HepG2 (cell line): ENCODE measurements around the gene TMTC2. TPM values are rescaled to one million over a fixed set of nuclear protein-coding genes. Genes with fewer than 3 reads are reported as not detected.

Source experiments
- ATAC-seq: fragments of 200-7000 bp; cut with Tn5 transposase; 3 replicates; pipeline ENCODE4 v1.9.1; 2020; ENCODE audit warnings: mild to moderate bottlenecking, moderate library complexity
- BruUV-seq: library from RNA; stranded (reverse); fragments of 400-500 nt; replicated peaks from 2 replicates; lab custom pipeline; 2021; lab: Mats Ljungman, UMichigan
- CTCF ChIA-PET: fragments of 300-600 bp; formaldehyde crosslinking; extraction: SDS; loops from one replicate; lab custom pipeline; 2021; ENCODE audit warnings: low total read pairs, inconsistent platforms, low intra/inter-chr PET ratio; lab: Yijun Ruan, JAX
- POLR2A ChIA-PET: fragments of 350-600 bp; sonication (Branson Sonifier 250); formaldehyde crosslinking; loops from one replicate; lab custom pipeline; 2020; ENCODE audit warnings: antibody characterized with exemption, inconsistent platforms; lab: Yijun Ruan, JAX
- DNase-seq: peaks from one replicate; pipeline ENCODE4 v3.0.0-alpha.2; 2015; ENCODE audit warnings: low spot score
- FAIRE-seq: peaks from 3 replicates; lab custom pipeline; 2011; peaks lifted over from hg19 to GRCh38; lab: Jason Lieb, UNC
- H2AFZ ChIP-seq: one replicate; pipeline ENCODE4 v1.6.1; 2011; ENCODE audit warnings: low read length, inconsistent platforms
- H3K27ac ChIP-seq: fragments of 300-600 bp; 3 replicates; pipeline ENCODE4 v1.8.0; 2011; ENCODE audit warnings: mixed run types, mild to moderate bottlenecking, mixed read lengths, low read length, inconsistent platforms; ENCODE audit not compliant: insufficient read depth; ENCODE audit errors: extremely low read length
- H3K27me3 ChIP-seq, 2 experiments: fragments of 200-600 bp in 1 of 2; 2 replicates in 1 of 2; 3 replicates in 1 of 2; pipeline versions ENCODE4 v1.6.0 to v1.8.0; 2011; ENCODE audit warnings: low read length in 2 of 2, mild to moderate bottlenecking in 2 of 2, moderate library complexity in 2 of 2, inconsistent platforms in 1 of 2; ENCODE audit not compliant: insufficient read depth in 2 of 2, control insufficient read depth in 1 of 2
- H3K36me3 ChIP-seq, 2 experiments: fragments of 200-600 bp in 1 of 2; replicated peaks in 1 of 2; 2 replicates in 1 of 2; 3 replicates in 1 of 2; pipeline versions ENCODE4 v1.5.1 to v1.8.0; 2011; ENCODE audit warnings: low read length in 2 of 2, inconsistent platforms in 1 of 2; ENCODE audit not compliant: insufficient read depth in 2 of 2, control insufficient read depth in 1 of 2
- H3K4me1 ChIP-seq: 2 replicates; pipeline ENCODE4 v1.5.1; 2012; ENCODE audit warnings: low read length, inconsistent platforms; ENCODE audit not compliant: insufficient read depth
- H3K4me2 ChIP-seq: 2 replicates; pipeline ENCODE4 v1.6.0; 2011; ENCODE audit warnings: low read depth, low read length, inconsistent platforms
- H3K4me3 ChIP-seq, 3 experiments: fragments of 200-600 bp in 1 of 3; sonication (generic), shearing (Covaris generic) in 1 of 3; replicated peaks in 1 of 3; 2 replicates each; pipeline ENCODE4 v1.5.1; 2011 to 2016; ENCODE audit warnings: low read length in 3 of 3, inconsistent platforms in 2 of 3, low read depth in 2 of 3, mild to moderate bottlenecking in 2 of 3, control low read depth in 1 of 3, mixed read lengths in 1 of 3; ENCODE audit not compliant: insufficient read depth in 1 of 3
- H3K79me2 ChIP-seq: one replicate; pipeline ENCODE4 v1.6.1; 2011; ENCODE audit warnings: low read length, inconsistent platforms; ENCODE audit not compliant: insufficient read depth
- H3K9ac ChIP-seq: 2 replicates; pipeline ENCODE4 v1.6.0; 2011; ENCODE audit warnings: mild to moderate bottlenecking, low read depth, low read length, inconsistent platforms; ENCODE audit not compliant: insufficient read depth
- H3K9me3 ChIP-seq: 2 replicates; pipeline ENCODE4 v1.5.1; 2012; ENCODE audit warnings: mild to moderate bottlenecking, low read length
- H4K20me1 ChIP-seq: 2 replicates; pipeline ENCODE4 v1.6.0; 2011; ENCODE audit warnings: inconsistent platforms, mild to moderate bottlenecking, low read length, moderate library complexity; ENCODE audit not compliant: insufficient read depth
- ARID2 ChIP-seq: sonication (generic); formaldehyde crosslinking; IDR thresholded peaks from 2 replicates; pipeline ENCODE4 v1.8.1; 2022; ENCODE audit warnings: mild to moderate bottlenecking, missing genetic modification reagents, borderline replicate concordance
- BRF2 ChIP-seq: sonication (generic); formaldehyde crosslinking; IDR thresholded peaks from 2 replicates; pipeline ENCODE4 v1.8.1; 2022; ENCODE audit warnings: mild to moderate bottlenecking, missing genetic modification reagents
- CREB1 ChIP-seq, 2 experiments: fragments of 450-650 bp in 1 of 2; IDR thresholded peaks; 2 replicates each; pipeline ENCODE4 v1.6.1; 2016 to 2017; ENCODE audit warnings: control low read depth in 1 of 2, mild to moderate bottlenecking in 1 of 2, missing compliant biosample characterization in 1 of 2, missing genetic modification characterization in 1 of 2
- E2F1 ChIP-seq: sonication (generic); formaldehyde crosslinking; IDR thresholded peaks from 2 replicates; pipeline ENCODE4 v1.5.0; 2020; ENCODE audit warnings: missing genetic modification reagents
- FOXK1 ChIP-seq: sonication (generic); formaldehyde crosslinking; IDR thresholded peaks from 2 replicates; pipeline ENCODE4 v1.4.0; 2020; ENCODE audit warnings: low read depth, missing genetic modification reagents, borderline replicate concordance
- FOXO1 ChIP-seq: sonication (generic); formaldehyde crosslinking; IDR thresholded peaks from 2 replicates; pipeline ENCODE4 v1.4.0; 2020; ENCODE audit warnings: missing genetic modification reagents
- JARID2 ChIP-seq: sonication (generic); formaldehyde crosslinking; IDR thresholded peaks from 2 replicates; pipeline ENCODE4 v1.8.1; 2023; ENCODE audit warnings: missing genetic modification reagents, inconsistent platforms; ENCODE audit not compliant: insufficient replicate concordance
- JUNB ChIP-seq: sonication (generic); formaldehyde crosslinking; IDR thresholded peaks from 2 replicates; pipeline ENCODE4 v1.8.0; 2022; ENCODE audit warnings: missing genetic modification reagents, mild to moderate bottlenecking, borderline replicate concordance
- MAFG ChIP-seq: sonication (generic); formaldehyde crosslinking; IDR thresholded peaks from 2 replicates; pipeline ENCODE4 v1.5.1; 2020; ENCODE audit warnings: mild to moderate bottlenecking, missing genetic modification reagents
- MTA1 ChIP-seq: sonication (generic); formaldehyde crosslinking; IDR thresholded peaks from 2 replicates; pipeline ENCODE4 v1.4.0; 2020; ENCODE audit warnings: missing genetic modification reagents, mild to moderate bottlenecking, borderline replicate concordance
- NKX3-1 ChIP-seq: sonication (generic); formaldehyde crosslinking; IDR thresholded peaks from 2 replicates; pipeline ENCODE4 v1.5.0; 2020; ENCODE audit warnings: missing genetic modification reagents
- PHF8 ChIP-seq: sonication (generic); formaldehyde crosslinking; IDR thresholded peaks from 2 replicates; pipeline ENCODE4 v1.5.0; 2020; ENCODE audit warnings: missing genetic modification reagents
- RFX5 ChIP-seq: IDR thresholded peaks from 2 replicates; pipeline ENCODE4 v1.6.1; 2011; ENCODE audit warnings: low read depth, low read length, improper control_type of control experiment
- SOX13 ChIP-seq, 3 experiments: fragments of 450-650 bp in 1 of 3; sonication (generic) in 1 of 3; formaldehyde crosslinking in 1 of 3; IDR thresholded peaks in 2 of 3; conservative IDR thresholded peaks in 1 of 3; 2 replicates each; pipeline versions ENCODE4 v1.5.0 to v1.6.1; 2016 to 2020; ENCODE audit warnings: antibody characterized with exemption in 1 of 3, mild to moderate bottlenecking in 1 of 3, missing compliant biosample characterization in 1 of 3, missing genetic modification reagents in 1 of 3, moderate library complexity in 1 of 3
- ZBTB3 ChIP-seq: sonication (generic); formaldehyde crosslinking; IDR thresholded peaks from 2 replicates; pipeline ENCODE4 v1.4.0; 2020; ENCODE audit warnings: low read depth, mild to moderate bottlenecking, moderate library complexity, missing genetic modification reagents, borderline replicate concordance
- ZNF430 ChIP-seq: sonication (generic); formaldehyde crosslinking; IDR thresholded peaks from 2 replicates; pipeline ENCODE4 v1.9.0; 2021; ENCODE audit warnings: mild to moderate bottlenecking, missing genetic modification reagents
- ZNF768 ChIP-seq: sonication (generic); formaldehyde crosslinking; IDR thresholded peaks from 2 replicates; pipeline ENCODE4 v1.4.0; 2020; ENCODE audit warnings: missing genetic modification reagents
- WGBS: methylation state at CpG from one replicate; pipeline ENCODE4 v1.1.6; 2017; ENCODE audit warnings: low lambda C conversion rate; 5-methylcytosine and 5-hydroxymethylcytosine counted together
- in situ Hi-C: cut with HindIII; loops from 2 replicates; pipeline ENCODE4 v1.10.0; 2017; ENCODE audit warnings: low pct_unique_long_range_greater_than_20kb; ENCODE audit not compliant: extremely low pct_ligation_motif_present
- intact Hi-C: fragments of 100-400 bp; cut with micrococcal nuclease; formaldehyde crosslinking; loops from one replicate; pipeline ENCODE4 v1.10.0; 2022; ENCODE audit not compliant: unreplicated experiment
- polyA plus RNA-seq, 8 experiments: library from polyadenylated mRNA; depleted of rRNA in 3 of 8; stranded (reverse) in 7 of 8; unstranded in 1 of 8; fragments of >200 nt; fragmentation: Illumina TruSeq in 4 of 8; extraction: Trizol in 4 of 8; gene quantifications; 2 replicates each; pipeline versions ENCODE4 v1.2.1 to v1.2.3, GENCODE V29; 2011 to 2016; ENCODE audit warnings: low read depth in 4 of 8, missing spikeins in 1 of 8, mixed read lengths in 1 of 8; ENCODE audit not compliant: insufficient read depth in 1 of 8
- total RNA-seq, 5 experiments: library from RNA; depleted of rRNA; stranded (reverse); fragments of >200 nt; fragmentation: Illumina TruSeq; extraction: Trizol; gene quantifications; 2 replicates each; pipeline ENCODE4 v1.2.3, GENCODE V29; 2016; ENCODE audit warnings: low read depth in 1 of 5
- TF ChIP-seq, protein P1 (sequence below): sonication (generic); formaldehyde crosslinking; IDR thresholded peaks from 2 replicates; pipeline ENCODE4 v1.5.0; 2020; ENCODE audit warnings: missing genetic modification reagents, mild to moderate bottlenecking, borderline replicate concordance
- TF ChIP-seq, protein P2 (sequence below): sonication (generic); formaldehyde crosslinking; IDR thresholded peaks from 2 replicates; pipeline ENCODE4 v1.5.1; 2020; ENCODE audit warnings: missing genetic modification reagents, mild to moderate bottlenecking, borderline replicate concordance
- TF ChIP-seq, protein P3 (sequence below): sonication (generic); formaldehyde crosslinking; IDR thresholded peaks from 2 replicates; pipeline ENCODE4 v1.8.0; 2022; ENCODE audit warnings: missing genetic modification reagents, low read depth, mild to moderate bottlenecking, borderline replicate concordance

Gene TMTC2
- total and polyA plus RNA-seq, 2 of the 13 experiments (the other 11 are each of a cell fraction or from before 2014, with no cell fraction given): 0.55 to 0.63 TPM

DNA sequence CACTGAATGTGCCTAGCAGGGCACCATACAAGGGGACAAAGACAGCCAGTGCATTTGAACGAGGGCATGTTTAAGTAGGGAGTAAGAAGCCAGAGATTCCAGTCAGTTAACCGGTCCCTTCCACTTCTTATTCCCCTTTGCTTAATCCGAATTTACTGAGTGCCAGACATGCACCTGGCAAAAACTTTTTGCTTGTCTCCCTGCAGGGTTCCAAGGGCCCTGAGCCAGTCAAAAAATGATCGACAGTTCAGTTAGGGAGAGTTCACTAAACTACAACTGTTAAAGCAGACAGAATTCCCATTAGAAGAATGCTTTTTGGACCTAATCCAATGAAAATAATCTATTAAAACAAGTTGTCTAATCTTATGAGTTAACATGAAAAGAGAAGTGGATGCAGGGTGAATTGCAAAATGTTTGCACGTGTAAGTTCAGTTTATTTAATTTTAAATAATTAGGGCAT is 193.8 kb downstream of the TMTC2 start:
- Histone ChIP-seq H3K36me3 (no peaks in the 10 kb centered on the region), H3K4me1 (no peaks in the 10 kb centered on the region), H4K20me1 (no peaks in the 10 kb centered on the region), H3K4me2 (no peak overlapping the region), H3K27me3 (no peaks in the 10 kb centered on the region), H3K9ac (no peak overlapping the region), H2AFZ (no peak overlapping the region), H3K79me2 (no peaks in the 10 kb centered on the region), H3K4me3 (no peak overlapping the region), H3K27ac (no peak overlapping the region), H3K9me3 (no peaks in the 10 kb centered on the region)
- in situ Hi-C loops (no loop called here), intact Hi-C loops (no loop called here)
- no peak for ATAC-seq
- WGBS: 9% methylated on average over 5 of the region's 5 CpGs
- ChIA-PET CTCF (no interaction called here), POLR2A (no interaction called here)
- no TSS peak for BruUV-seq
- no peak for DNase-seq
- TF ChIP-seq E2F1 (CRISPR knock-in tag) (no peak), RFX5 (no peak), JUNB (no peak), MAFG (no peak), FOXO1 (CRISPR knock-in tag) (no peak), JARID2 (CRISPR knock-in tag) (no peak), ARID2 (no peak), ZNF430 (CRISPR knock-in tag) (no peak), FOXK1 (CRISPR knock-in tag) (no peak), BRF2 (no peak), SOX13 (IDR thresholded peaks at IDR 0.05) (no peak), SOX13 (CRISPR knock-in tag; conservative IDR thresholded peaks at IDR 0.05 in 1 of 2, IDR thresholded peaks at IDR 0.05 in 1 of 2) (no peak), MTA1 (CRISPR knock-in tag) (no peak), ZNF768 (CRISPR knock-in tag) (no peak), NKX3-1 (CRISPR knock-in tag) (no peak), CREB1 (IDR thresholded peaks at IDR 0.05) (no peak), CREB1 (CRISPR knock-in tag; IDR thresholded peaks at IDR 0.05) (no peak), PHF8 (CRISPR knock-in tag) (no peak), ZBTB3 (no peak)
- TF ChIP-seq, protein P1, sequence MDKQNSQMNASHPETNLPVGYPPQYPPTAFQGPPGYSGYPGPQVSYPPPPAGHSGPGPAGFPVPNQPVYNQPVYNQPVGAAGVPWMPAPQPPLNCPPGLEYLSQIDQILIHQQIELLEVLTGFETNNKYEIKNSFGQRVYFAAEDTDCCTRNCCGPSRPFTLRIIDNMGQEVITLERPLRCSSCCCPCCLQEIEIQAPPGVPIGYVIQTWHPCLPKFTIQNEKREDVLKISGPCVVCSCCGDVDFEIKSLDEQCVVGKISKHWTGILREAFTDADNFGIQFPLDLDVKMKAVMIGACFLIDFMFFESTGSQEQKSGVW: no peak
- TF ChIP-seq, protein P2, sequence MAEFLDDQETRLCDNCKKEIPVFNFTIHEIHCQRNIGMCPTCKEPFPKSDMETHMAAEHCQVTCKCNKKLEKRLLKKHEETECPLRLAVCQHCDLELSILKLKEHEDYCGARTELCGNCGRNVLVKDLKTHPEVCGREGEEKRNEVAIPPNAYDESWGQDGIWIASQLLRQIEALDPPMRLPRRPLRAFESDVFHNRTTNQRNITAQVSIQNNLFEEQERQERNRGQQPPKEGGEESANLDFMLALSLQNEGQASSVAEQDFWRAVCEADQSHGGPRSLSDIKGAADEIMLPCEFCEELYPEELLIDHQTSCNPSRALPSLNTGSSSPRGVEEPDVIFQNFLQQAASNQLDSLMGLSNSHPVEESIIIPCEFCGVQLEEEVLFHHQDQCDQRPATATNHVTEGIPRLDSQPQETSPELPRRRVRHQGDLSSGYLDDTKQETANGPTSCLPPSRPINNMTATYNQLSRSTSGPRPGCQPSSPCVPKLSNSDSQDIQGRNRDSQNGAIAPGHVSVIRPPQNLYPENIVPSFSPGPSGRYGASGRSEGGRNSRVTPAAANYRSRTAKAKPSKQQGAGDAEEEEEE: no peak
- TF ChIP-seq, protein P3, sequence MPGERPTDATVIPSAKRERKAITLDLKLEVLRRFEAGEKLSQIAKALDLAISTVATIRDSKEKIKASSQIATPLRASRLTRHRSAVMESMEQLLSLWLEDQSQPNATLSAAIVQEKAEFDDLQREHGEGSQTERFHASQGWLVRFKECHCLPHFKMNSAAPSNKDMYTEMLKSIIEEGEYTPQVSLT: no peak
- FAIRE-seq: no peak
